ENCODE measurements around the gene ZNF154.
"Not testable (repeated sequence)": the region's sequence is repeated elsewhere in the genome, so short reads cannot be mapped to it uniquely, and the experiment has no call there.

ZNF154 gene

GRCh38 chr19:57708641-57709361 lies at the start of gene ZNF154:
Gene ZNF154 (minus strand): TSS chr19:57709204. CDS start chr19:57708971, 233 bp downstream.
- no peak for DNase-seq

- DNase-seq: no peak
These were observed 48.9 kb upstream of the ZNF154 start for GRCh38 chr19:57757941-57758340.

GRCh38 chr19:57755031-57755430 lies 46.0 kb upstream of the ZNF154 start:
- no peak for DNase-seq

GRCh38 chr19:57754091-57754673 lies 45.2 kb upstream of the ZNF154 start:
- DNase-seq: no peak

- DNase-seq: no peak
These were observed 39.0 kb upstream of the ZNF154 start for GRCh38 chr19:57748029-57748428.

GRCh38 chr19:57747472-57747807 lies 38.4 kb upstream of the ZNF154 start:
- DNase-seq: no peak

GRCh38 chr19:57746580-57747471 lies 37.8 kb upstream of the ZNF154 start, which contains the start of gene ZNF776:
Gene ZNF776 (plus strand): TSS chr19:57746815. CDS start chr19:57747059, 244 bp downstream.
- peak; percentile 84 to 92 for DNase-seq

GRCh38 chr19:57738770-57739169 lies 29.8 kb upstream of the ZNF154 start:
- DNase-seq: not testable (repeated sequence)

GRCh38 chr19:57738320-57738719 lies 29.3 kb upstream of the ZNF154 start:
- not testable (repeated sequence) for DNase-seq

GRCh38 chr19:57720878-57721277 lies 11.9 kb upstream of the ZNF154 start:
- no peak for DNase-seq

- DNase-seq: no peak
These were observed 11.0 kb upstream of the ZNF154 start for GRCh38 chr19:57719901-57720519.

GRCh38 chr19:57719424-57719823 lies 10.4 kb upstream of the ZNF154 start:
- no peak for DNase-seq

- DNase-seq: no peak
These were observed 3.2 kb upstream of the ZNF154 start for GRCh38 chr19:57712222-57712621.

- no peak for DNase-seq
These were observed 612 bp upstream of the ZNF154 start for GRCh38 chr19:57709616-57710015.

GRCh38 chr19:57706346-57706745 lies 2.7 kb downstream of the ZNF154 start:
- DNase-seq: no peak

- DNase-seq: no peak
These were observed 7.4 kb downstream of the ZNF154 start for GRCh38 chr19:57701625-57702024.

- no peak for DNase-seq
These were observed 19.3 kb downstream of the ZNF154 start for GRCh38 chr19:57689750-57690149.

GRCh38 chr19:57688011-57688763 lies 20.8 kb downstream of the ZNF154 start:
- no peak for DNase-seq

GRCh38 chr19:57687363-57688010 lies 21.5 kb downstream of the ZNF154 start:
- DNase-seq: no peak

GRCh38 chr19:57686727-57687126 lies 22.3 kb downstream of the ZNF154 start:
- no peak for DNase-seq

GRCh38 chr19:57682226-57682766 lies 26.7 kb downstream of the ZNF154 start:
- no peak for DNase-seq

GRCh38 chr19:57675881-57676280 lies 33.1 kb downstream of the ZNF154 start:
- no peak for DNase-seq

All from SHP77 (cell line).